ENCODE results near the gene AKAP6.

The AKAP6 gene

DNA sequence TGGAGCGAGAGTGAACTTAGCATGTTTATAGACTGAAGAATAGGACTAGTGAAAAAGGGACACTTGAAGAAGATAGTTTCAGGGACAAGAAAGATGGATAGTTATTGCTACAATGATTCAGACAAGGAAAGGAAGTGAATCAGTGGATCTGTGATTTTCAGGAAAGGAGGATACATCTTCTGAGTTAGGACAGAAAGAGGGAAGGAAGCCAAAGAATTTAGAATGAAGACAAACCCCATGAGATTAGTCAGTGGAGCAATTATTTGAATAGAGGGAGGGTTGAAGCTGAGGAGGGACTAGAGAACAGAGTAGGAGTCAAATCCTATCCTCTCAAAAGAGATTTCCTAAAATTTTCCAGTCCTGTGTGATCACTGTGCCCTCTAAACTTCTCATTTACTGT is 282.7 kb downstream of the AKAP6 start:
- Histone ChIP-seq H3K9me3 (ENCODE audit: control insufficient read depth, low read length) (no peaks in the 10 kb centered on the region), H3K4me1 (ENCODE audit: control insufficient read depth, insufficient read depth, low read length, poor library complexity, severe bottlenecking) (no peaks in the 10 kb centered on the region), H3K27me3 (replicated peaks; ENCODE audit: control insufficient read depth, insufficient read depth, low read length, poor library complexity, severe bottlenecking) (no peaks in the 10 kb centered on the region), H3K4me3 (ENCODE audit: insufficient read depth, low read depth, low read length, poor library complexity, severe bottlenecking) (no peak overlapping the region), H3K36me3 (ENCODE audit: control insufficient read depth, insufficient read depth, low read length) (no peaks in the 10 kb centered on the region), H3K27ac (ENCODE audit: insufficient read depth, low read length, poor library complexity, severe bottlenecking) (no peak overlapping the region)
- no peak for DNase-seq

DNA sequence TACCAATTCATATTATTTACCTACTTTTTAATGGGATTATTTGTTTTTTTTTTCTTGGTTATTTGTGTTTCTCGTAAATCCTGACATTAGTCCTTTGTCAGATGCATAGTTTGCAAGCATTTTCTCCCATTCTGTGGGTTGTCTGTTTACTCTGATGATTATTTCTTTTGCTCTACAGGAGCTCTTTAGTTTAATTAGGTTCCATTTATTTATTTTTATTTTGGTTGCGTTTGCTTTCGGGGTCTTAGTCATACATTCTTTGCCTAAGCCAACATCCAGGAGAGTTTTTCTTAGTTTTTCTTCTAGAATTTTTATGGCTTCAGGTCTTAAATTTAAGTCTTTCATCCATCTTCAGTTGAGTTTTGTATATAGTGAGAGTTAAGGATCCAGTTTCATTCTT is 289.9 kb downstream of the AKAP6 start:
- Histone ChIP-seq H3K9me3 (ENCODE audit: control insufficient read depth, low read length) (no peaks in the 10 kb centered on the region), H3K4me1 (ENCODE audit: control insufficient read depth, insufficient read depth, low read length, poor library complexity, severe bottlenecking) (no peaks in the 10 kb centered on the region), H3K36me3 (ENCODE audit: control insufficient read depth, insufficient read depth, low read length) (no peaks in the 10 kb centered on the region), H3K4me3 (ENCODE audit: insufficient read depth, low read depth, low read length, poor library complexity, severe bottlenecking) (no peak overlapping the region), H3K27ac (ENCODE audit: insufficient read depth, low read length, poor library complexity, severe bottlenecking) (no peak overlapping the region), H3K27me3 (replicated peaks; ENCODE audit: control insufficient read depth, insufficient read depth, low read length, poor library complexity, severe bottlenecking) (no peaks in the 10 kb centered on the region)
- no peak for DNase-seq

DNA sequence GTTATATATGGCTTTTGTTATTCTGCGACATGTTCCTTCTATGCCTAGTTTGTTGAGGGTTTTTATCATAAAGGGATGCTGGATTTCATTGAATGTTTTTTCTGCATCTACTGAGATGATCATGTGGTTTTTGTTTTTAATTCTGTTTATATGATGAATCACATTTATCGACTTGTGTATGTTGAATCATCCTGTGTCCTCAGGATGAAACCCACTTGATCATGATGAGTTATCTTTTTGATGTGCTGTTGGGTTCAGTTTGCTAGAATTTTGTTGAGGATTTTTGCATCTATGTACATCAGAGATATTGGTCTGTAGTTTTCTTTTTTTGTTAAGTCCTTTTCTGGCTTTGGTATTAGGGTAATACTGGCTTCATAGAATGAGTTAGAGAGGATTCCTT is 291.2 kb downstream of the AKAP6 start:
- DNase-seq: no peak
- H3K4me1 ChIP-seq (ENCODE audit: control insufficient read depth, insufficient read depth, low read length, poor library complexity, severe bottlenecking): no peaks in the 10 kb centered on the region
- H3K27ac ChIP-seq (ENCODE audit: insufficient read depth, low read length, poor library complexity, severe bottlenecking): no peak overlapping the region
- H3K27me3 ChIP-seq (replicated peaks; ENCODE audit: control insufficient read depth, insufficient read depth, low read length, poor library complexity, severe bottlenecking): no peaks in the 10 kb centered on the region
- no peaks in the 10 kb centered on the region for H3K9me3 ChIP-seq (ENCODE audit: control insufficient read depth, low read length)
- H3K4me3 ChIP-seq (ENCODE audit: insufficient read depth, low read depth, low read length, poor library complexity, severe bottlenecking): no peak overlapping the region
- no peaks in the 10 kb centered on the region for H3K36me3 ChIP-seq (ENCODE audit: control insufficient read depth, insufficient read depth, low read length)

DNA sequence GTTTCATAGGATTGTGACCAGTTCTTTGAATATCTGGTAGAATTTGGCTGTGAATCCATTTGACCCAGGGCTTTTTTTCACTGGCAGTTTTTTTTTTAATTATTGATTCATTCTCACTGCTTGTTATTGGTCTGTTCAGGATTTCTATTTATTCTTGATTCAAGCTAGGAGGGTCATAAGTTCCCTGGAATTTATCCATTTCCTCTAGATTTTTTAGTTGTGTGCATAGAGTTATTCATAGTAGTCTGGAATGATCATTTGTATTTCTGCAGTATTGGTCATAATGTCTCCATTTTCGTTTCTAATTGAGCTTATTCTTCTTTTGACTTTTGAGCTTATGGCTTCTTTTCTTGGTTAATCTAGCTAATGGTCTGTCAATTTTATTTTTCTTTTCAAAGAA is 291.6 kb downstream of the AKAP6 start:
- no peaks in the 10 kb centered on the region for H3K36me3 ChIP-seq (ENCODE audit: control insufficient read depth, insufficient read depth, low read length)
- H3K27me3 ChIP-seq (replicated peaks; ENCODE audit: control insufficient read depth, insufficient read depth, low read length, poor library complexity, severe bottlenecking): no peaks in the 10 kb centered on the region
- no peak for DNase-seq
- H3K9me3 ChIP-seq (ENCODE audit: control insufficient read depth, low read length): no peaks in the 10 kb centered on the region
- no peak overlapping the region for H3K27ac ChIP-seq (ENCODE audit: insufficient read depth, low read length, poor library complexity, severe bottlenecking)
- H3K4me3 ChIP-seq (ENCODE audit: insufficient read depth, low read depth, low read length, poor library complexity, severe bottlenecking): no peak overlapping the region
- no peaks in the 10 kb centered on the region for H3K4me1 ChIP-seq (ENCODE audit: control insufficient read depth, insufficient read depth, low read length, poor library complexity, severe bottlenecking)

DNA sequence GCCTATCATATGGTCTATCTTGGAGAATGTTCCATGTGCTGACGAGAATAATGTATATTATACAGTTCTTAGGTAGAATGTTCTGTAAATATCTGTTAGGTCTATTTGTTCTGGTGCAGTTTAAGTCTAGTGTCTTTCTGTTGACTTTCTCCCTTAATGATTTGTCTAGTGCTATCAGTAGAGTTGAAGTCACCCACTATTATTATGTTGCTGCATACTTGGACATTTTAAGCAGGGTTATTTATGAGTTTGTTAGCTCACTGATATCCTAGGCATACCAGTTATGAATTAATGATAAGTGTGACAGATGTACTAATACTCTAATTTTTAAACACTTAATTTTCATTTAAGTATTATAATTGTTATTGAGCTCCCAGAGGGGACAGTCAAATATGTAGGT is 292.5 kb downstream of the AKAP6 start:
- Histone ChIP-seq H3K4me1 (ENCODE audit: control insufficient read depth, insufficient read depth, low read length, poor library complexity, severe bottlenecking) (no peaks in the 10 kb centered on the region), H3K27ac (ENCODE audit: insufficient read depth, low read length, poor library complexity, severe bottlenecking) (no peak overlapping the region), H3K4me3 (ENCODE audit: insufficient read depth, low read depth, low read length, poor library complexity, severe bottlenecking) (no peak overlapping the region), H3K36me3 (ENCODE audit: control insufficient read depth, insufficient read depth, low read length) (no peaks in the 10 kb centered on the region), H3K27me3 (replicated peaks; ENCODE audit: control insufficient read depth, insufficient read depth, low read length, poor library complexity, severe bottlenecking) (no peaks in the 10 kb centered on the region), H3K9me3 (ENCODE audit: control insufficient read depth, low read length) (no peaks in the 10 kb centered on the region)
- no peak for DNase-seq

DNA sequence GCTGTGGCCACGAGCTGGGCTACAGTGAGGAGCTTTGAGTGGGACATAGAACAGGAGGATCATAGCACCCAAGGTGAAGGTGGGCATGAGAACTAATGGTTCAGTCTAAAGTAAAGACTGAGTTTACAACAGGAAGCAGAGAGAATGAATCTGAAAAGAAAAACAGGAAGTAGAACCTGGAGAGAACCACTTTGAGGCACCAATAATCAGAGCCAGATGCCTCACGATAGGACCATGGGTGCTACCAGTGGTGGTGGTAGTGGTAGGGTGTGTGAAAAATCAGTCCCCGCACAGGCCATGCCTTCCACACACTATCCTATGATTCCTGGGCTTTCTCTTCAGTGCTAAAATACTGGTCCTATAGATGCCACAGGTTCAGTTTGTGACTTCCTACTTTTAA is 293.6 kb downstream of the AKAP6 start:
- Histone ChIP-seq H3K36me3 (ENCODE audit: control insufficient read depth, insufficient read depth, low read length) (no peaks in the 10 kb centered on the region), H3K4me1 (ENCODE audit: control insufficient read depth, insufficient read depth, low read length, poor library complexity, severe bottlenecking) (no peaks in the 10 kb centered on the region), H3K27ac (ENCODE audit: insufficient read depth, low read length, poor library complexity, severe bottlenecking) (no peak overlapping the region), H3K9me3 (ENCODE audit: control insufficient read depth, low read length) (no peaks in the 10 kb centered on the region), H3K27me3 (replicated peaks; ENCODE audit: control insufficient read depth, insufficient read depth, low read length, poor library complexity, severe bottlenecking) (no peaks in the 10 kb centered on the region), H3K4me3 (ENCODE audit: insufficient read depth, low read depth, low read length, poor library complexity, severe bottlenecking) (no peak overlapping the region)
- no peak for DNase-seq

DNA sequence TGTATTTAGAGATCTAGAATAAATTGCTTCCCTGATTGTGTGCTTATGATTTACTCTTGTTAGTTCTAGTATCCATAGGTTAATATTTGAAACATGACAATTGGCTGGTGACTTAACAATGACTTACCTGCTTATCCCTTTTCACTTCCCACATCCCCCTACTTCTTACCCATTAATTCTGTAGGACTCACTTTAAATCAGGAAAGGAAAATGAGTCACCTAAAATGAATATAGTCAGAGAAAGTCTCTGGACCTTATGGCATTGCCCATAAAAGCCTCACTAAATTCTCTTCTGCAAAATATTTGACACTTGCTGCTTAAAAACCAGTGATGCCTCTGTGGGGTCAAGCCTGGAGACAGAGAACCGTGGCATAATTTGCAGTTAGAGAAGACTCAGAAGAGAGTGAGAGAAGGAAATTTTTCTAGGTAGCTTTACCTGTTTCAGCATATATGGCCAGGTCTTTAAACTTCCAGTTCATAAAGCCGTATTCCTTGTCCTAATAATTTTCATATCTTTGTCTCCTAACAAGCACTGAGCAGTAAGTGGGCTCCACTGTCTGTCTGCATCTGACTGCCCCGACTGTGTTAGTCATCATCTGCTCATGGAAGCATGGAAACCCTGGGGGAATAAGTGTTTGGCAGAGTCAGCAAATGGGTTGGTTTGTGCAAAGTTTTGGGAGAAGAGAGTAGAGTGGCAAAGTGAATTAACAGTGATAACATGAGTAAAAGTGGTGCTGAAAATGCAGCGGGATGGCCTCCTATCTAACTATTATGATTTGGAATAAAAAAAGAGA is 294.4 kb downstream of the AKAP6 start:
- Histone ChIP-seq H3K4me1 (ENCODE audit: control insufficient read depth, insufficient read depth, low read length, poor library complexity, severe bottlenecking) (no peaks in the 10 kb centered on the region), H3K27ac (ENCODE audit: insufficient read depth, low read length, poor library complexity, severe bottlenecking) (no peak overlapping the region), H3K36me3 (ENCODE audit: control insufficient read depth, insufficient read depth, low read length) (no peaks in the 10 kb centered on the region), H3K4me3 (ENCODE audit: insufficient read depth, low read depth, low read length, poor library complexity, severe bottlenecking) (no peak overlapping the region), H3K27me3 (replicated peaks; ENCODE audit: control insufficient read depth, insufficient read depth, low read length, poor library complexity, severe bottlenecking) (no peaks in the 10 kb centered on the region), H3K9me3 (ENCODE audit: control insufficient read depth, low read length) (no peaks in the 10 kb centered on the region)
- no peak for DNase-seq

DNA sequence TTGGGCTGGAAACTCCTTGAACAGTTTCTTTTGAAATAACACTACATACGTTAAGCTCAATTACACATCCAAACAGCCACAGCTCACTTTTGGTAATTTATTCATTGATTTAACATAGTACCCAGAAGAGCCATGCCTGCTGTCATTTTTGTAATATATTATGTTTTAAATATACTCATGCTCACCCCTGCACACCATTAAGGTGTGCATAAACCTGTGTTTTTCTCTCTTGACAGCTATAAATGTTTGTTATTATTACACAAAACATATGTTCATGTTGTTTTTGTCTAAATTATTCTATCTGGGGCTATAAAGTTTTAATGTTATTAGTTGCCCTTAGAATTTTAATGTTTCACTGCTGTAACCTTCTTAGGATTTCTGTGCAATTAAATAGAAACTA is 296.1 kb downstream of the AKAP6 start:
- no peaks in the 10 kb centered on the region for H3K36me3 ChIP-seq (ENCODE audit: control insufficient read depth, insufficient read depth, low read length)
- no peak overlapping the region for H3K27ac ChIP-seq (ENCODE audit: insufficient read depth, low read length, poor library complexity, severe bottlenecking)
- no peaks in the 10 kb centered on the region for H3K4me1 ChIP-seq (ENCODE audit: control insufficient read depth, insufficient read depth, low read length, poor library complexity, severe bottlenecking)
- no peak overlapping the region for H3K4me3 ChIP-seq (ENCODE audit: insufficient read depth, low read depth, low read length, poor library complexity, severe bottlenecking)
- DNase-seq: no peak
- H3K27me3 ChIP-seq (replicated peaks; ENCODE audit: control insufficient read depth, insufficient read depth, low read length, poor library complexity, severe bottlenecking): no peaks in the 10 kb centered on the region
- H3K9me3 ChIP-seq (ENCODE audit: control insufficient read depth, low read length): no peaks in the 10 kb centered on the region

DNA sequence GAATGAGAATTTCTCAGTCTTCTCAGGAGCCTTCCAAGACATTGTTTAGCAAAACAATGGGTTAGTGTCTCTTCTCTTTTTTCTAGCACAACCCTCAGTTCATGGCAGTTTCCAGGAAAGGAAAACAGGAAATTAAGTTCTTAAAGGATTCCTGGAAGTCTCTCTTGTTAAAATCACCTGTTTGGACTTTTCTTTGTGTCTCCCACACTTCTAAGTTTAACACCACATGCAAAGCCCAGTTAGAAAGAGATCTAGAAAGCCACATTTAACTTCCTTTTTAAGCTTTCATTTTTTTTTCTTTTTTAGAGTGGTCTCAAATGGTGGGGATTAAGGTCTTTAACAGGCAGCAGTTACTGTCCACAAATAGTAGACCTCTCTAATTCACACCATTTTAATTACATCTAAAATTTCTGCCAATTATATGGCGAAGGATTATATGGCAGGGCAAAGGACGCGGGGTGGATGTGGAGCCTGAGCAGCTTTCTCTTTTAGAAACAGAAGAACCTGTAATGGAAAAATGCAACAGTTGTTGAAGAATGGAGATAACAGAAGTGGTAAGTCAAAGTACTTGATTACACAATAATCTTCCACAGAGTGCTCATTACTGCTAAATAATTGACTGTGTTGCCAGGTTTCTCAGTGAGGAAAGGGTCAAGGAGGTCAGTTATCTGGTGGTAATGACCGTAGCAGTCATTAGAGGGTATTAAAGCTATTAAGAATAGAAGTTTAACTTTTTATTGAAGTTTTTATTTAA is 298.6 kb downstream of the AKAP6 start:
- H3K4me1 ChIP-seq (ENCODE audit: control insufficient read depth, insufficient read depth, low read length, poor library complexity, severe bottlenecking): no peaks in the 10 kb centered on the region
- DNase-seq: no peak
- no peaks in the 10 kb centered on the region for H3K27me3 ChIP-seq (replicated peaks; ENCODE audit: control insufficient read depth, insufficient read depth, low read length, poor library complexity, severe bottlenecking)
- no peak overlapping the region for H3K27ac ChIP-seq (ENCODE audit: insufficient read depth, low read length, poor library complexity, severe bottlenecking)
- no peaks in the 10 kb centered on the region for H3K36me3 ChIP-seq (ENCODE audit: control insufficient read depth, insufficient read depth, low read length)
- H3K9me3 ChIP-seq (ENCODE audit: control insufficient read depth, low read length): no peaks in the 10 kb centered on the region
- no peak overlapping the region for H3K4me3 ChIP-seq (ENCODE audit: insufficient read depth, low read depth, low read length, poor library complexity, severe bottlenecking)

DNA sequence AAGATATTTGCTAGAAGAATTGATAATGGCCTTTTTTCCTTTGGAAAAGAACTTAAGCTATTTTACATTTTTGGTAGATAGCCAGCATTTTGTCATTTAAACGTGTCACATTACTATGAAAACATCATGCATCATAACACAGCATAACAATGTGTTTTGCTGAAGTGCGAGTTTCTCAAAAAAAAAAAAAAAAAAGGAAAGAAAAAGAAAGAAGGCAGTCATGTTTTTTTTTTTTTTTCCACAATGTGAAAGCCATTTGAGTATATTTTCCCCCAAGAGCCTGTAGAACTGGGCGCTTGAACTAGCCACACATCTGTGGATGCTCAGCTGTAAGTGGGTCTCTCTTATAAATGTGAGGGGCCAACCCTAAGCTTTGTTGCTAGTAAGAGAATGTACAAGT is 300.1 kb downstream of the AKAP6 start:
- Histone ChIP-seq H3K36me3 (ENCODE audit: control insufficient read depth, insufficient read depth, low read length) (no peaks in the 10 kb centered on the region), H3K27me3 (replicated peaks; ENCODE audit: control insufficient read depth, insufficient read depth, low read length, poor library complexity, severe bottlenecking) (no peaks in the 10 kb centered on the region), H3K4me1 (ENCODE audit: control insufficient read depth, insufficient read depth, low read length, poor library complexity, severe bottlenecking) (no peaks in the 10 kb centered on the region), H3K9me3 (ENCODE audit: control insufficient read depth, low read length) (no peaks in the 10 kb centered on the region), H3K27ac (ENCODE audit: insufficient read depth, low read length, poor library complexity, severe bottlenecking) (no peak overlapping the region), H3K4me3 (ENCODE audit: insufficient read depth, low read depth, low read length, poor library complexity, severe bottlenecking) (no peak overlapping the region)
- no peak for DNase-seq

Data from effector memory CD4-positive, alpha-beta T cell (primary cell).